Left lung (tissue), 10 donors: ENCODE measurements around the gene ATF7IP. TPM values are rescaled to one million over a fixed set of nuclear protein-coding genes. Genes with fewer than 3 reads are reported as not detected.

Source experiments
- ATAC-seq: fragments of 200-7000 bp; cut with Tn5 transposase; one replicate; pipeline ENCODE4 v1.9.1; 2020; ENCODE audit warnings: moderate library complexity
- DNase-seq, 4 donors: peaks; one replicate each; pipeline ENCODE4 v3.0.0-alpha.2; 2013 to 2020
- H3K27ac ChIP-seq, 2 donors: fragments of 200-600 bp; sonication (generic) in 1 of 2; one replicate each; pipeline versions ENCODE4 v1.5.0 to v1.8.0; 2020 to 2021
- H3K27me3 ChIP-seq, 2 donors: fragments of 200-600 bp; sonication (generic) in 1 of 2; one replicate each; pipeline versions ENCODE4 v1.5.0 to v1.8.0; 2020 to 2021
- H3K36me3 ChIP-seq, 2 donors: fragments of 200-600 bp; sonication (generic) in 1 of 2; one replicate each; pipeline versions ENCODE4 v1.5.0 to v1.8.0; 2020 to 2021
- H3K4me1 ChIP-seq, 2 donors: fragments of 200-600 bp; one replicate each; pipeline ENCODE4 v1.8.0; 2021
- H3K4me3 ChIP-seq, 2 donors: fragments of 200-600 bp; sonication (generic) in 1 of 2; one replicate each; pipeline versions ENCODE4 v1.5.0 to v1.8.0; 2020 to 2021; ENCODE audit warnings: mild to moderate bottlenecking in 1 of 2
- H3K9me3 ChIP-seq, 2 donors: fragments of 200-600 bp; sonication (generic) in 1 of 2; one replicate each; pipeline versions ENCODE4 v1.5.0 to v1.8.0; 2020 to 2021
- intact Hi-C, 2 donors: fragments of 100-400 bp; cut with DNase I; formaldehyde crosslinking; loops; one replicate each; pipeline versions ENCODE4 v1.11.2 to v1.14.2; 2022
- polyA plus RNA-seq, 6 donors: library from polyadenylated mRNA; unstranded; fragments of 120-200 nt; gene quantifications; one replicate each; pipeline ENCODE4 v1.2.1, GENCODE V29; 2013; ENCODE audit not compliant: insufficient read length in 6 of 6
- total RNA-seq, 2 donors: library from RNA; stranded (reverse); fragmentation: NEBNext Ultra II Directional; extraction: Animal tissue kit (Norgen Biotek cat#: 25700); gene quantifications; one replicate each; pipeline ENCODE4 v1.2.1, GENCODE V29; 2021
- TF ChIP-seq, protein P1 (sequence below), 2 donors: fragments of 200-600 bp; sonication (generic) in 1 of 2; IDR thresholded peaks; one replicate each; pipeline versions ENCODE4 v1.5.0 to v1.8.0; 2021; ENCODE audit warnings: antibody characterized with exemption in 2 of 2
- donor health status: DM: no; HTN: yes; CAD: no.
- donor health status: DM: no; HTN: no; CAD: no.

ATF7IP gene
- total and polyA plus RNA-seq, 8 donors = 47.6 to 84.8 (median 55.6) TPM

DNA sequence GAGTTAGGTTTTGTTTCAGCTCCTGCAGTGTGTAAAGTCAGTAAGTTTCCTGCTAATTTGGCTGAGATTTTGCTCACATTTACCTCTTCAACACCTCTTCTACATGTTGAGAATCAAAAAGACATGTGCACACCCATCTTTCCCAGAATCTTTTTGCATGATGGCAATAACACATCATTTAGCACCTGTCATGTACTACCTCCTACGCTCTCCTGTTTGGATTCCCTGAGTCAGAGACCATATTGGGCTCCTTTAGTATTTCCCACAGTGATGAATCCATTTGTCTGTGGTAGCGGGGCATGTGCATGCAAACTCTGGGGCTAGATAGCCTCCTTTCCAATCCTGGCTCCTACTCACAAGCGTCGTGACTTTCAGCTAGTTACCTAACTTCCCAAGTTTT, 182.1 kb downstream of the ATF7IP start:
- H3K4me3 ChIP-seq = no peak overlapping the region
- H3K27me3 ChIP-seq = no peaks in the 10 kb centered on the region
- ATAC-seq = no peak
- H3K27ac ChIP-seq = no peak overlapping the region
- no peak for DNase-seq
- intact Hi-C loops = no loop called here
- no peaks in the 10 kb centered on the region for H3K9me3 ChIP-seq
- TF ChIP-seq, protein P1, sequence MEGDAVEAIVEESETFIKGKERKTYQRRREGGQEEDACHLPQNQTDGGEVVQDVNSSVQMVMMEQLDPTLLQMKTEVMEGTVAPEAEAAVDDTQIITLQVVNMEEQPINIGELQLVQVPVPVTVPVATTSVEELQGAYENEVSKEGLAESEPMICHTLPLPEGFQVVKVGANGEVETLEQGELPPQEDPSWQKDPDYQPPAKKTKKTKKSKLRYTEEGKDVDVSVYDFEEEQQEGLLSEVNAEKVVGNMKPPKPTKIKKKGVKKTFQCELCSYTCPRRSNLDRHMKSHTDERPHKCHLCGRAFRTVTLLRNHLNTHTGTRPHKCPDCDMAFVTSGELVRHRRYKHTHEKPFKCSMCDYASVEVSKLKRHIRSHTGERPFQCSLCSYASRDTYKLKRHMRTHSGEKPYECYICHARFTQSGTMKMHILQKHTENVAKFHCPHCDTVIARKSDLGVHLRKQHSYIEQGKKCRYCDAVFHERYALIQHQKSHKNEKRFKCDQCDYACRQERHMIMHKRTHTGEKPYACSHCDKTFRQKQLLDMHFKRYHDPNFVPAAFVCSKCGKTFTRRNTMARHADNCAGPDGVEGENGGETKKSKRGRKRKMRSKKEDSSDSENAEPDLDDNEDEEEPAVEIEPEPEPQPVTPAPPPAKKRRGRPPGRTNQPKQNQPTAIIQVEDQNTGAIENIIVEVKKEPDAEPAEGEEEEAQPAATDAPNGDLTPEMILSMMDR (IDR thresholded peaks at IDR 0.05) = no peak
- H3K36me3 ChIP-seq = peaks cover 0 to 5% of the 10 kb centered on the region in 2 donors
- no peaks in the 10 kb centered on the region for H3K4me1 ChIP-seq

DNA sequence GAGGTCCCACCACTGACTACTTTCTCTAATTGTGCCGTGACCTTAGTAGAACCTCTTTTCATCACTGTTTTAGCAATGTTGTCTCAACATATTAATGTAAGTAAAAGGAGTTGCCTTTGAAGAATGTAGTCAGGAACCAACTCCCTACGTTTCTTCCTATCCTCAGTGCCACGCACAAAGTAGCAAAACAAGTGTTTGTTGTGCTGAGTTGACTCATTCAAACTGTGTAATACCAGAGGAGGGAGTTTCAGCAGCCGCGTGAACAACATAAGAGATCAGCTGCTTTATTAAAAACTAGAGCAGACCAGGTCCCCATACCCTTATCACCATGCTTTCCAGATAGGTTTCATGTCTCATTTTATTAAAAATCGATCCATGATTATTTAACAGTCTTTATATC, 183.1 kb downstream of the ATF7IP start:
- H3K9me3 ChIP-seq = no peaks in the 10 kb centered on the region
- H3K4me1 ChIP-seq = peaks cover 0 to 3% of the 10 kb centered on the region in 2 donors
- H3K36me3 ChIP-seq = peaks cover 0 to 5% of the 10 kb centered on the region in 2 donors
- intact Hi-C loops = no loop called here
- H3K27ac ChIP-seq = no peak overlapping the region
- no peak overlapping the region for H3K4me3 ChIP-seq
- no peak for ATAC-seq
- TF ChIP-seq, protein P1 (IDR thresholded peaks at IDR 0.05) = no peak
- no peak for DNase-seq
- no peaks in the 10 kb centered on the region for H3K27me3 ChIP-seq

Other genes with a start within 250 kb of the ATF7IP start
- 10 to 100 TPM; 29.3 to 44.8 TPM for gene PLBD1, start 202.2 kb downstream of the ATF7IP start, total RNA-seq
- 10 to 100 TPM; 26.3 to 34.8 (median 30.5) TPM for gene PLBD1, start 202.2 kb downstream of the ATF7IP start, polyA plus RNA-seq